Vagina (tissue), 2 donors: Measurements from ENCODE around the gene FAM20B.

ENCODE experiments used
- CTCF ChIP-seq, 3 experiments: fragments of 450-650 bp in 2 of 3; fragments of 200-600 bp in 1 of 3; sonication (generic) in 1 of 3; IDR thresholded peaks; one replicate each; pipeline ENCODE4 v1.5.1; 2017 to 2019; ENCODE audit warnings: antibody characterized with exemption in 3 of 3, mild to moderate bottlenecking in 2 of 3, moderate library complexity in 2 of 3
- POLR2A ChIP-seq, 2 donors: fragments of 450-650 bp; IDR thresholded peaks; one replicate each; pipeline ENCODE4 v1.6.1; 2017; ENCODE audit warnings: antibody characterized with exemption in 2 of 2, mild to moderate bottlenecking in 2 of 2, moderate library complexity in 2 of 2

- no peak for TF ChIP-seq CTCF (IDR thresholded peaks at IDR 0.05)
- no peak for TF ChIP-seq POLR2A (IDR thresholded peaks at IDR 0.05)
Measured at GRCh38 chr1:179021873-179022272, 3.8 kb upstream of the FAM20B start.
